Hematopoietic multipotent progenitor cell treated with erythropoietin and hydrocortisone succinate and interleukin-3 and kit ligand, for 6 days (in vitro differentiated cells): ENCODE measurements around the gene KIF1B.
A peak's percentile ranks its signal among the peaks of the same experiment; 100 is the strongest.
"Not testable (repeated sequence)": the region's sequence is repeated elsewhere in the genome, so short reads cannot be mapped to it uniquely, and the experiment has no call there.

Experiments
- DNase-seq: peaks from one replicate; pipeline ENCODE4 v3.0.0-alpha.2; 2015

KIF1B gene

GRCh38 chr1:10389271-10389973 lies 179.1 kb downstream of the KIF1B start:
- DNase-seq: peak; percentile 42

- DNase-seq: no peak
These were observed 186.5 kb downstream of the KIF1B start for GRCh38 chr1:10396870-10397269.

- DNase-seq: no peak
These were observed 187.9 kb downstream of the KIF1B start for GRCh38 chr1:10398278-10398733.

GRCh38 chr1:10398734-10399443 lies 188.5 kb downstream of the KIF1B start, which contains the start of gene PGD:
TSS of gene PGD (plus strand) at chr1:10399064. CDS start at chr1:10399118, 54 bp downstream.
- peak; percentile 99 for DNase-seq

- DNase-seq: peak; percentile 48
These were observed 189.1 kb downstream of the KIF1B start for GRCh38 chr1:10399444-10399941.

GRCh38 chr1:10400013-10400412 lies 189.6 kb downstream of the KIF1B start:
- DNase-seq: no peak

- DNase-seq: no peak
These were observed 190.9 kb downstream of the KIF1B start for GRCh38 chr1:10401281-10401680.

- no peak for DNase-seq
These were observed 192.4 kb downstream of the KIF1B start for GRCh38 chr1:10402729-10403274.

- DNase-seq: no peak
These were observed 196.8 kb downstream of the KIF1B start for GRCh38 chr1:10407201-10407600.

- DNase-seq: peak; percentile 92
These were observed 205.0 kb downstream of the KIF1B start for GRCh38 chr1:10415211-10415930.

- DNase-seq: not testable (repeated sequence)
These were observed 205.6 kb downstream of the KIF1B start for GRCh38 chr1:10415967-10416366.

GRCh38 chr1:10418741-10419140 lies 208.4 kb downstream of the KIF1B start:
- DNase-seq: not testable (repeated sequence)

- DNase-seq: no peak
These were observed 209.0 kb downstream of the KIF1B start for GRCh38 chr1:10419351-10419750.

GRCh38 chr1:10421637-10422036 lies 211.3 kb downstream of the KIF1B start:
- no peak for DNase-seq

- no peak for DNase-seq
These were observed 213.7 kb downstream of the KIF1B start for GRCh38 chr1:10424034-10424433.

- DNase-seq: no peak
These were observed 214.3 kb downstream of the KIF1B start for GRCh38 chr1:10424651-10425050.

- DNase-seq: not testable (repeated sequence)
These were observed 215.6 kb downstream of the KIF1B start for GRCh38 chr1:10425826-10426534.

GRCh38 chr1:10426535-10426848 lies 216.1 kb downstream of the KIF1B start:
- not testable (repeated sequence) for DNase-seq

- DNase-seq: no peak
These were observed 218.6 kb downstream of the KIF1B start for GRCh38 chr1:10428984-10429383.

- DNase-seq: peak; percentile 42
These were observed 219.5 kb downstream of the KIF1B start for GRCh38 chr1:10429868-10430215.

GRCh38 chr1:10430216-10431069 lies 220.1 kb downstream of the KIF1B start, which contains the start of gene CENPS:
TSS of gene CENPS (plus strand) at chr1:10430433. CDS start at chr1:10430518, 85 bp downstream.
- DNase-seq: peak; percentile 93
